ENCODE data around the gene HEBP1.

- TF ChIP-seq POLR2AphosphoS5 (IDR thresholded peaks at IDR 0.05) (no peak), CTCF (IDR thresholded peaks at IDR 0.05) (peak in 1 of 4 experiments; percentile 24), POLR2A (IDR thresholded peaks at IDR 0.05) (no peak)
These were observed 14.2 kb downstream of the HEBP1 start for GRCh38 chr12:12985817-12986408.

Measured in prostate gland (tissue), 2 donors.